ENCODE measurements around the gene SLC25A21. TPM values are rescaled to one million over a fixed set of nuclear protein-coding genes. Genes with fewer than 3 reads are reported as not detected.

Gene SLC25A21
- total RNA-seq, 1 experiment from 2014 or later = 2.1 TPM

- no TSS peak for BruUV-seq (replicated peaks)
- intact Hi-C loops (cut with micrococcal nuclease; ENCODE audit: unreplicated experiment) (no loop called here), in situ Hi-C loops (cut with HindIII; ENCODE audit: low pct_unique_long_range_greater_than_20kb, low sequenced_read_pairs) (no loop called here)
- Histone ChIP-seq H3K4me1 (ENCODE audit: control insufficient read depth, insufficient read depth, low read length) (peaks cover 2% of the 10 kb centered on the region; the same call in 1 of the 2 replicates), H3K36me3 (ENCODE audit: control insufficient read depth, insufficient read depth, low read length) (no peaks in the 10 kb centered on the region), H3K4me3 (ENCODE audit: low read depth in 2 of 2, low read length in 2 of 2) (no peak overlapping the region), H3K9me3 (ENCODE audit: control insufficient read depth, insufficient read depth, low read depth, low read length) (no peaks in the 10 kb centered on the region), H3K27ac (ENCODE audit: low read length) (no peak overlapping the region), H3K27me3 (ENCODE audit: control insufficient read depth, insufficient read depth, low read length) (no peaks in the 10 kb centered on the region)
- ChIA-PET CTCF (no interaction called here), POLR2A (no interaction called here)
- no peak for TF ChIP-seq POLR2AphosphoS5 (IDR thresholded peaks at IDR 0.05; ENCODE audit: low read depth, low read length)
- DNase-seq (ENCODE audit: low read depth, low spot score) = no peak
- ATAC-seq = no peak
Observed at GRCh38 chr14:37046815-37047214, 125.6 kb downstream of the SLC25A21 start.

DNA sequence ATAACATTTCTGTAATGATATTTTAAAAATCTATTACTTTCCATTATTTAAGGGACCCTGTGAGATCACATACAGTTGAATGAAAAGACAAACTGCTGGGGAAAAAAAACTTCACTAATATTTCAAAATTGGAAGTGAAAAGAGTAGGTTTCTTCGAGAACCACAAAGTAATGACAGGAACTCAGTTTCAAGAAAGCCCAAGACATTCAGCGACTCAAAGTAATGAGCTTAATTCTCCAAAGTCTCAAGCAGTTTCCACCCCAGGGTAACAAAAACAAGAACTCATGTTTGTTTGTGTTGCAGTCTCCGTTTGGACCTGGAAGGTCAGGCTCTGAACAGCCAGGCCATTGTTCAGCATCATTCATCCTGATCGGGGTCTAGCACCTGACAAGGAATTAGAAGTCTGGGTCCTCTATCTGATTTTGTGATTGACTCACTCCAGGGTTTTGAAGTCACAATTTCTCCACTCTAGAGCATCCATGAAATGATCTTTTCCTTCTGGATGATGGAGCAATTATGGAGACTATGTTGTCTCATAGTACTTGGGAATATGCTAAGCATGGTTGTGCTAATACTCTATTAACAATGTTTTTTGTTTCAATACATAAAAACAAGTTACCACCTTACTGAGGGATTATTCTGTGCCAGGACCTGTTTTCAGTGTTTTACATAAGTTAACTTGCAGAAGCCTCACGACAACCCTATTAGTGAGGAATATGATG is 126.9 kb downstream of the SLC25A21 start:
- Histone ChIP-seq H3K27ac (ENCODE audit: low read length) (no peak overlapping the region), H3K9me3 (ENCODE audit: control insufficient read depth, insufficient read depth, low read depth, low read length) (no peaks in the 10 kb centered on the region), H3K4me3 (ENCODE audit: low read depth in 2 of 2, low read length in 2 of 2) (no peak overlapping the region), H3K27me3 (ENCODE audit: control insufficient read depth, insufficient read depth, low read length) (no peaks in the 10 kb centered on the region), H3K36me3 (ENCODE audit: control insufficient read depth, insufficient read depth, low read length) (no peaks in the 10 kb centered on the region), H3K4me1 (ENCODE audit: control insufficient read depth, insufficient read depth, low read length) (peaks cover 2% of the 10 kb centered on the region; the same call in 1 of the 2 replicates)
- ATAC-seq = no peak
- ChIA-PET POLR2A (no interaction called here), CTCF (no interaction called here)
- intact Hi-C loops (cut with micrococcal nuclease; ENCODE audit: unreplicated experiment) (no loop called here), in situ Hi-C loops (cut with HindIII; ENCODE audit: low pct_unique_long_range_greater_than_20kb, low sequenced_read_pairs) (no loop called here)
- BruUV-seq (replicated peaks) = no TSS peak
- DNase-seq (ENCODE audit: low read depth, low spot score) = no peak
- TF ChIP-seq TCF7L2 (IDR thresholded peaks at IDR 0.05; ENCODE audit: low read depth, low read length) (no peak), POLR2AphosphoS5 (IDR thresholded peaks at IDR 0.05; ENCODE audit: low read depth, low read length) (no peak), CTCF (IDR thresholded peaks at IDR 0.05) (no peak), SIN3A (IDR thresholded peaks at IDR 0.05; ENCODE audit: borderline replicate concordance, insufficient read depth, low read depth, low read length) (no peak), REST (IDR thresholded peaks at IDR 0.05; ENCODE audit: insufficient read depth in 1 of 2, low read depth in 2 of 2, low read length in 1 of 2) (no peak)

GRCh38 chr14:37037636-37038387 is 134.6 kb downstream of the SLC25A21 start:
- Histone ChIP-seq H3K4me1 (ENCODE audit: control insufficient read depth, insufficient read depth, low read length) (no peaks in the 10 kb centered on the region), H3K9me3 (ENCODE audit: control insufficient read depth, insufficient read depth, low read depth, low read length) (no peaks in the 10 kb centered on the region), H3K27me3 (ENCODE audit: control insufficient read depth, insufficient read depth, low read length) (no peaks in the 10 kb centered on the region), H3K27ac (ENCODE audit: low read length) (no peak overlapping the region), H3K36me3 (ENCODE audit: control insufficient read depth, insufficient read depth, low read length) (no peaks in the 10 kb centered on the region), H3K4me3 (ENCODE audit: low read depth in 2 of 2, low read length in 2 of 2) (no peak overlapping the region)
- ATAC-seq (no peak), DNase-seq (ENCODE audit: low read depth, low spot score) (no peak)
- TF ChIP-seq SIN3A (IDR thresholded peaks at IDR 0.05; ENCODE audit: borderline replicate concordance, insufficient read depth, low read depth, low read length) = no peak
- no peak for TF ChIP-seq TCF7L2 (IDR thresholded peaks at IDR 0.05; ENCODE audit: low read depth, low read length)
- no peak for TF ChIP-seq CTCF (IDR thresholded peaks at IDR 0.05)
- no peak for TF ChIP-seq POLR2AphosphoS5 (IDR thresholded peaks at IDR 0.05; ENCODE audit: low read depth, low read length)
- no peak for TF ChIP-seq REST (IDR thresholded peaks at IDR 0.05; ENCODE audit: insufficient read depth in 1 of 2, low read depth in 2 of 2, low read length in 1 of 2)
- ChIA-PET CTCF (no interaction called here), POLR2A (no interaction called here)
- intact Hi-C loops (cut with micrococcal nuclease; ENCODE audit: unreplicated experiment) (no loop called here), in situ Hi-C loops (cut with HindIII; ENCODE audit: low pct_unique_long_range_greater_than_20kb, low sequenced_read_pairs) (no loop called here)
- BruUV-seq (replicated peaks) = no TSS peak
